ENCODE data around the gene RYR2.

GRCh38 chr1:237583756-237584155, 541.8 kb downstream of the RYR2 start:
- TF ChIP-seq EP300 (IDR thresholded peaks at IDR 0.05) (no peak), POLR2AphosphoS5 (IDR thresholded peaks at IDR 0.05) (no peak)

All from suprapubic skin (tissue), 4 donors.